ENCODE data around the gene POU2AF1.

POU2AF1 gene

DNA sequence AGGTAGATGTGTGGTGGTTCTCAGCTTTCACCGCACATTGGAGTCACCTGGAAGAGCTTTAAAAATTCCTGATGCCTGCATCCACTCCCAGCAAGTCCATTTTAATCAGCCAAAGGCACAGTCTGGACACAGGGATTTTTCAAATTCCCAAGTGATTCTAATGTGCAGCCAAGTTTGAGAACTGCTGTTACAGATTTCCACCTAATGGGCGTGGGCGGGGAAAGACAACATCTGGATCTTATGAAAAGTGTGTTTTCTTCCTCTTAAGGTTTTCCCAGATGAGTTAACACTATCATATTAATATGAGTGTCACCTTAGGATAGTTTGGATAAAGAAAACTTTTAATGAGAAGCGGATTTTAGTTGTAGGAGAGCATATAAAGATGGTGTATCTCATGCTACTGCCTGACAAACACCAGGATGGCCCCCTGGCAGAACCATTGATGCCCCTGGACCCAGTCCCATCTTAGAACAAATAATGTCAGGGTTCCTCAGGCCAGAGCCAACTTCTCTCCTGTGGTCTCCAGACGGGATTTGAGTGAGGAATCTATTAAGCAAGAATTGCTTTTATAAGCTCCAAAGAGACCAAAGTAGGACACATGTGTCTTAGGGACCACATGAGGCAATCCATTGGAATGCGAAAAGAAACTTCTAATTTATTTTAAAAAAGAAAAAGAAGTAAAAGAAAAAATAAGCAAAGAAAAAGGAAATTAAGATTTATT is 31.9 kb downstream of the POU2AF1 start:
- Histone ChIP-seq H3F3A (ENCODE audit: insufficient read depth, low read length) (peaks cover 30% of the 10 kb centered on the region), H3K4me3 (ENCODE audit: low read length) (no peak overlapping the region), H3K4me1 (ENCODE audit: low read length) (no peaks in the 10 kb centered on the region), H3K9me3 (replicated peaks; ENCODE audit: insufficient read depth, low read length) (no peaks in the 10 kb centered on the region), H3K9ac (ENCODE audit: low read length) (no peak overlapping the region), H3K36me3 (replicated peaks; ENCODE audit: insufficient read depth, low read length) (0 out of 2 replicates have a peak, but pooled peaks cover 4% of the 10 kb centered on the region), H3K27me3 (replicated peaks; ENCODE audit: insufficient read depth, low read length) (no peaks in the 10 kb centered on the region), H2AFZ (ENCODE audit: low read length) (no peak overlapping the region), H3K79me2 (ENCODE audit: low read length) (no peaks in the 10 kb centered on the region), H4K20me1 (ENCODE audit: insufficient read depth, low read length) (no peaks in the 10 kb centered on the region), H3K27ac (ENCODE audit: low read length) (no peak overlapping the region), H3K9me2 (replicated peaks; ENCODE audit: insufficient read depth, low read length) (no peaks in the 10 kb centered on the region), H3K4me2 (ENCODE audit: low read depth, low read length) (no peak overlapping the region)
- no peak for DNase-seq
- TF ChIP-seq, protein P1, sequence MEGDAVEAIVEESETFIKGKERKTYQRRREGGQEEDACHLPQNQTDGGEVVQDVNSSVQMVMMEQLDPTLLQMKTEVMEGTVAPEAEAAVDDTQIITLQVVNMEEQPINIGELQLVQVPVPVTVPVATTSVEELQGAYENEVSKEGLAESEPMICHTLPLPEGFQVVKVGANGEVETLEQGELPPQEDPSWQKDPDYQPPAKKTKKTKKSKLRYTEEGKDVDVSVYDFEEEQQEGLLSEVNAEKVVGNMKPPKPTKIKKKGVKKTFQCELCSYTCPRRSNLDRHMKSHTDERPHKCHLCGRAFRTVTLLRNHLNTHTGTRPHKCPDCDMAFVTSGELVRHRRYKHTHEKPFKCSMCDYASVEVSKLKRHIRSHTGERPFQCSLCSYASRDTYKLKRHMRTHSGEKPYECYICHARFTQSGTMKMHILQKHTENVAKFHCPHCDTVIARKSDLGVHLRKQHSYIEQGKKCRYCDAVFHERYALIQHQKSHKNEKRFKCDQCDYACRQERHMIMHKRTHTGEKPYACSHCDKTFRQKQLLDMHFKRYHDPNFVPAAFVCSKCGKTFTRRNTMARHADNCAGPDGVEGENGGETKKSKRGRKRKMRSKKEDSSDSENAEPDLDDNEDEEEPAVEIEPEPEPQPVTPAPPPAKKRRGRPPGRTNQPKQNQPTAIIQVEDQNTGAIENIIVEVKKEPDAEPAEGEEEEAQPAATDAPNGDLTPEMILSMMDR (IDR thresholded peaks at IDR 0.05; ENCODE audit: low read length) = no peak
- TF ChIP-seq EZH2phosphoT487 (IDR thresholded peaks at IDR 0.05; ENCODE audit: low read length) (no peak), EZH2 (optimal IDR thresholded peaks at IDR 0.05; ENCODE audit: low read depth, low read length) (no peak)

DNA sequence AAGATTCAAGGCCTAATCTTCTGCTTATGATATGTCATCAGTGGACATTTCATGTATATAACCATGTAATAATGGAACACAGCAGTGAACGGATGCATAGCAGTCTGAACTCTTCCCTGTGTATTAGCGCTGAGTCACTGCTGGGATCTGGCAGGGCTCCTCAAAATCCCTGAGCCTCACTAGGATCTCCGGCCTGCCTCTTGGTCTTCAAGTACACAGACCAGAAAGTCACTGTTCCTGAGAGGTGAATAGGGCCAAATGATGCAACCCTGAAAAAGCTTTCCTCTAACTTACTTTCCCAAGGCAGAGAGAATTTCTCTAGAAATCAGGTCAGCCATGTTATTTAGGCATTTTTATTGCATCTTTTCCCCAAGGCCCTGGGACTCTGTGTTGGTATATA is 35.0 kb downstream of the POU2AF1 start:
- Histone ChIP-seq H3K9ac (ENCODE audit: low read length) (no peak overlapping the region), H3K27ac (ENCODE audit: low read length) (no peak overlapping the region)

GRCh38 chr11:111342329-111342728 is 36.7 kb downstream of the POU2AF1 start:
- no peak overlapping the region for H3K4me2 ChIP-seq (ENCODE audit: low read depth, low read length)
- H3K4me3 ChIP-seq (ENCODE audit: low read length) = no peak overlapping the region
- no peak overlapping the region for H3K9ac ChIP-seq (ENCODE audit: low read length)
- H4K20me1 ChIP-seq (ENCODE audit: insufficient read depth, low read length) = no peaks in the 10 kb centered on the region
- H3K27ac ChIP-seq (ENCODE audit: low read length) = no peak overlapping the region
- H3K9me2 ChIP-seq (replicated peaks; ENCODE audit: insufficient read depth, low read length) = no peaks in the 10 kb centered on the region
- H3K4me1 ChIP-seq (ENCODE audit: low read length) = no peaks in the 10 kb centered on the region
- DNase-seq = no peak
- H3K36me3 ChIP-seq (replicated peaks; ENCODE audit: insufficient read depth, low read length) = no peaks in the 10 kb centered on the region
- no peaks in the 10 kb centered on the region for H3K79me2 ChIP-seq (ENCODE audit: low read length)
- no peaks in the 10 kb centered on the region for H3K27me3 ChIP-seq (replicated peaks; ENCODE audit: insufficient read depth, low read length)
- no peak overlapping the region for H2AFZ ChIP-seq (ENCODE audit: low read length)
- H3K9me3 ChIP-seq (replicated peaks; ENCODE audit: insufficient read depth, low read length) = no peaks in the 10 kb centered on the region
- H3F3A ChIP-seq (ENCODE audit: insufficient read depth, low read length) = peaks cover 9% of the 10 kb centered on the region
- TF ChIP-seq EZH2 (optimal IDR thresholded peaks at IDR 0.05; ENCODE audit: low read depth, low read length) (no peak), EZH2phosphoT487 (IDR thresholded peaks at IDR 0.05; ENCODE audit: low read length) (no peak)
- TF ChIP-seq, protein P1 (IDR thresholded peaks at IDR 0.05; ENCODE audit: low read length) = no peak

More for the DNA sequence above, 35.0 kb downstream of the POU2AF1 start:
- Histone ChIP-seq H3K9me3 (replicated peaks; ENCODE audit: insufficient read depth, low read length) (no peaks in the 10 kb centered on the region), H3F3A (ENCODE audit: insufficient read depth, low read length) (peaks cover 13% of the 10 kb centered on the region), H3K4me2 (ENCODE audit: low read depth, low read length) (no peak overlapping the region), H3K4me3 (ENCODE audit: low read length) (no peak overlapping the region), H4K20me1 (ENCODE audit: insufficient read depth, low read length) (no peaks in the 10 kb centered on the region), H3K9me2 (replicated peaks; ENCODE audit: insufficient read depth, low read length) (no peaks in the 10 kb centered on the region), H3K36me3 (replicated peaks; ENCODE audit: insufficient read depth, low read length) (no peaks in the 10 kb centered on the region), H3K79me2 (ENCODE audit: low read length) (no peaks in the 10 kb centered on the region), H3K4me1 (ENCODE audit: low read length) (no peaks in the 10 kb centered on the region), H3K27me3 (replicated peaks; ENCODE audit: insufficient read depth, low read length) (no peaks in the 10 kb centered on the region), H2AFZ (ENCODE audit: low read length) (no peak overlapping the region)
- TF ChIP-seq EZH2 (optimal IDR thresholded peaks at IDR 0.05; ENCODE audit: low read depth, low read length) (no peak), EZH2phosphoT487 (IDR thresholded peaks at IDR 0.05; ENCODE audit: low read length) (no peak)
- TF ChIP-seq, protein P1 (IDR thresholded peaks at IDR 0.05; ENCODE audit: low read length) = no peak
- DNase-seq = no peak

All from MM.1S (cell line).